Measurements from ENCODE around the gene DNAH17. TPM values are rescaled to one million over a fixed set of nuclear protein-coding genes. Genes with fewer than 3 reads are reported as not detected.

The DNAH17 gene
- total and polyA plus RNA-seq, 2 of the 13 experiments (the other 11 are each of a cell fraction or from before 2014, with no cell fraction given) = 0.86 to 1.6 TPM

DNA sequence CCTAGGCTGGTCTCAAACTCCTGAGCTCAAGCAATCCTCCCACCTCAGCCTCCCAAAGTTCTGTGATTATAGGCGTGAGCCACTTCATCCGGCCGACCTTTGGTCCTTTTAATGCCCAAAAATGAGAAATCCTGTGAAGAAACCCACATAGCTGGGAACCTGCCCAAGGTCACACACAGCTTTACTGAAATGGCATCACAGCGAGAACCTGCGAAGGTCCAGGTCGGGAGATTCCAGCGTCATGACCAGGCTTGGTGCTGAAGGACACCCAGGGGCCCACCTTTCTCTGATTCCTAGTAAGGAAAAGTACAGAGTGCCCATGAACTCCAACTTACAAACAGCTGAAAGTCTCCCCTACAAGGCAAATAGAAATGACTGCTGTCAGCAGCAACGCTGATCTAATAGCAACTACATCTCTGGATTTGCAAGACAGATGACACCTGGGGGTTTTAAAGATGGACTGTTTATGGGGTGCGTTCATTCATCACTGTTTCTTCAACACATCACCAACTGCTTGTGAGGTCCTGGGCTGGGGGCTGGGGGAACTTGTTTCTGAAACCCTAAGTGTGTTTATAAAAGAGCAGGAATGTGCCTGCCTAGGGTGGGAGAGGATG, 24.5 kb upstream of the DNAH17 start (continued):
- TF ChIP-seq ZNF619 (CRISPR knock-in tag; IDR thresholded peaks at IDR 0.05) = peak; percentile 73; the same call in 1 of the 2 replicates
- TF ChIP-seq ZNF616 (CRISPR knock-in tag; IDR thresholded peaks at IDR 0.05; ENCODE audit: low read depth) = 0 out of 2 replicates have a peak, but pooled peaks have one; percentile 56
- peak; percentile 95 for TF ChIP-seq ZMYM2 (CRISPR knock-in tag; IDR thresholded peaks at IDR 0.05)
- TF ChIP-seq ZFYVE20 (CRISPR knock-in tag; IDR thresholded peaks at IDR 0.05; ENCODE audit: borderline replicate concordance, low read depth) = no peak
- peak; percentile 60; the same call in 1 of the 2 replicates for TF ChIP-seq GATA4 (IDR thresholded peaks at IDR 0.05; ENCODE audit: borderline replicate concordance, low read depth)
- TF ChIP-seq ZNF549 (CRISPR knock-in tag; IDR thresholded peaks at IDR 0.05) = no peak
- peak; percentile 77 for TF ChIP-seq NR2C2 (CRISPR knock-in tag; IDR thresholded peaks at IDR 0.05; ENCODE audit: borderline replicate concordance)
- TF ChIP-seq CBFB (CRISPR knock-in tag; IDR thresholded peaks at IDR 0.05) = peak; percentile 87; the same call in 1 of the 2 replicates
- no peak for TF ChIP-seq ARHGAP35 (CRISPR knock-in tag; IDR thresholded peaks at IDR 0.05; ENCODE audit: borderline replicate concordance)

DNA sequence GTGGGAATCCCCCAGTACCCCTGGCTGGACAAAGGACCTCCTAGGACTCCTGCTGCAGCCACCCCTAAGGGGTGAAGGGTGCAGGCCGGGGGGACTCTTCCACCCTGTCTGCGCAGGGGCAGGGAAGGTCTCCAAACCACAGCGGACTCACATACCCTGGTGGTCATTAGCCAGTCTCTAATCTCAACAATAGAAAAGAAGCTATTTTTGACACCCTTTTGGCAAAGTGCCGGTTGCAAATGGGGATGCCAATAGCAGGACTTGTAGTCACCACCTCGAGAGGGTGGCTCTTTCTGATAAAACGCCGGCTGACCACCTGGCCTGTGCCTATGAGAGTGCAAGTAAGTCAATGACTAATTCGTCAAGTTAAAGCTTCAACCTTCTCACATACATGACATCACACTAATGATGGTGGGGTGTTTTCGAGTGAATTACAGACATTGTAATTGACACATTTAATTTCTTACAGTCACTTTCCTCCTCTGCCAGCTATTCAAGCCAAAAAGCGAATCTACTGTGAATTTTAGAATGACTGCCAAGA, 23.1 kb upstream of the DNAH17 start:
- Histone ChIP-seq H3K4me3 (replicated peaks in 1 of 3; ENCODE audit: insufficient read depth in 1 of 3, low read depth in 2 of 3, low read length in 3 of 3) (no peak overlapping the region), H4K20me1 (ENCODE audit: insufficient read depth, low read length) (no peaks in the 10 kb centered on the region), H2AFZ (ENCODE audit: low read length) (no peak overlapping the region), H3K9me3 (ENCODE audit: low read length) (no peaks in the 10 kb centered on the region), H3K4me2 (ENCODE audit: low read depth, low read length) (no peak overlapping the region), H3K4me1 (ENCODE audit: insufficient read depth, low read length) (peaks cover 78% of the 10 kb centered on the region), H3K36me3 (replicated peaks in 1 of 2; ENCODE audit: control insufficient read depth in 1 of 2, insufficient read depth in 2 of 2, low read length in 2 of 2) (no peaks in the 10 kb centered on the region), H3K9ac (ENCODE audit: insufficient read depth, low read depth, low read length) (no peak overlapping the region), H3K27ac (ENCODE audit: extremely low read length, insufficient read depth, low read length) (no peak overlapping the region), H3K79me2 (ENCODE audit: insufficient read depth, low read length) (no peaks in the 10 kb centered on the region), H3K27me3 (ENCODE audit: control insufficient read depth in 1 of 2, insufficient read depth in 2 of 2, low read length in 2 of 2) (no peaks in the 10 kb centered on the region)
- BruUV-seq (replicated peaks) = no TSS peak
- intact Hi-C loops (cut with micrococcal nuclease; ENCODE audit: unreplicated experiment) (no loop called here), in situ Hi-C loops (cut with HindIII; ENCODE audit: extremely low pct_ligation_motif_present, low pct_unique_long_range_greater_than_20kb) (loop anchor here (10.0 kb wide), 1 partner anchor 105 kb away; no protein-coding TSS in a partner anchor)
- POLR2A ChIA-PET = interaction anchor here (3.0 to 3.7 kb wide), 2 partner anchors 8 to 13 kb away, joined by 20 to 134 read pairs; no protein-coding TSS in a partner anchor
- DNase-seq (ENCODE audit: low spot score) (no peak), ATAC-seq (no peak), FAIRE-seq (no peak)
- WGBS (ENCODE audit: low lambda C conversion rate) = 96% methylated on average over 8 of the region's 10 CpGs
- CTCF ChIA-PET (ENCODE audit: low intra/inter-chr PET ratio, low total read pairs) = no interaction called here
- TF ChIP-seq, protein P1, sequence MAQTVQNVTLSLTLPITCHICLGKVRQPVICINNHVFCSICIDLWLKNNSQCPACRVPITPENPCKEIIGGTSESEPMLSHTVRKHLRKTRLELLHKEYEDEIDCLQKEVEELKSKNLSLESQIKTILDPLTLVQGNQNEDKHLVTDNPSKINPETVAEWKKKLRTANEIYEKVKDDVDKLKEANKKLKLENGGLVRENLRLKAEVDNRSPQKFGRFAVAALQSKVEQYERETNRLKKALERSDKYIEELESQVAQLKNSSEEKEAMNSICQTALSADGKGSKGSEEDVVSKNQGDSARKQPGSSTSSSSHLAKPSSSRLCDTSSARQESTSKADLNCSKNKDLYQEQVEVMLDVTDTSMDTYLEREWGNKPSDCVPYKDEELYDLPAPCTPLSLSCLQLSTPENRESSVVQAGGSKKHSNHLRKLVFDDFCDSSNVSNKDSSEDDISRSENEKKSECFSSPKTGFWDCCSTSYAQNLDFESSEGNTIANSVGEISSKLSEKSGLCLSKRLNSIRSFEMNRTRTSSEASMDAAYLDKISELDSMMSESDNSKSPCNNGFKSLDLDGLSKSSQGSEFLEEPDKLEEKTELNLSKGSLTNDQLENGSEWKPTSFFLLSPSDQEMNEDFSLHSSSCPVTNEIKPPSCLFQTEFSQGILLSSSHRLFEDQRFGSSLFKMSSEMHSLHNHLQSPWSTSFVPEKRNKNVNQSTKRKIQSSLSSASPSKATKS (CRISPR knock-in tag; IDR thresholded peaks at IDR 0.05) = 0 out of 2 replicates have a peak, but pooled peaks have one; percentile 58
- TF ChIP-seq MBNL3 (CRISPR knock-in tag; conservative IDR thresholded peaks at IDR 0.05) = no peak
- TF ChIP-seq RFXAP (CRISPR knock-in tag; IDR thresholded peaks at IDR 0.05; ENCODE audit: borderline replicate concordance) = no peak
- no peak for TF ChIP-seq ZFYVE20 (CRISPR knock-in tag; IDR thresholded peaks at IDR 0.05; ENCODE audit: borderline replicate concordance, low read depth)
- no peak for TF ChIP-seq THAP11 (CRISPR knock-in tag; IDR thresholded peaks at IDR 0.05)
- TF ChIP-seq ZNF225 (CRISPR knock-in tag; IDR thresholded peaks at IDR 0.05) = 0 out of 2 replicates have a peak, but pooled peaks have one; percentile 13
- TF ChIP-seq NRL (CRISPR knock-in tag; IDR thresholded peaks at IDR 0.05; ENCODE audit: borderline replicate concordance) = 0 out of 2 replicates have a peak, but pooled peaks have one; percentile 49
- peak; percentile 29; the same call in 1 of the 2 replicates for TF ChIP-seq ATF7 (IDR thresholded peaks at IDR 0.05)
- TF ChIP-seq ATF7 (CRISPR knock-in tag; IDR thresholded peaks at IDR 0.05) = no peak
- TF ChIP-seq, protein P2, sequence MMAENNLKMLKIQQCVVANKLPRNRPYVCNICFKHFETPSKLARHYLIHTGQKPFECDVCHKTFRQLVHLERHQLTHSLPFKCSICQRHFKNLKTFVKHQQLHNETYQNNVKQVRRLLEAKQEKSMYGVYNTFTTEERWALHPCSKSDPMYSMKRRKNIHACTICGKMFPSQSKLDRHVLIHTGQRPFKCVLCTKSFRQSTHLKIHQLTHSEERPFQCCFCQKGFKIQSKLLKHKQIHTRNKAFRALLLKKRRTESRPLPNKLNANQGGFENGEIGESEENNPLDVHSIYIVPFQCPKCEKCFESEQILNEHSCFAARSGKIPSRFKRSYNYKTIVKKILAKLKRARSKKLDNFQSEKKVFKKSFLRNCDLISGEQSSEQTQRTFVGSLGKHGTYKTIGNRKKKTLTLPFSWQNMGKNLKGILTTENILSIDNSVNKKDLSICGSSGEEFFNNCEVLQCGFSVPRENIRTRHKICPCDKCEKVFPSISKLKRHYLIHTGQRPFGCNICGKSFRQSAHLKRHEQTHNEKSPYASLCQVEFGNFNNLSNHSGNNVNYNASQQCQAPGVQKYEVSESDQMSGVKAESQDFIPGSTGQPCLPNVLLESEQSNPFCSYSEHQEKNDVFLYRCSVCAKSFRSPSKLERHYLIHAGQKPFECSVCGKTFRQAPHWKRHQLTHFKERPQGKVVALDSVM (CRISPR knock-in tag; IDR thresholded peaks at IDR 0.05) = 0 out of 2 replicates have a peak, but pooled peaks have one; percentile 19
- TF ChIP-seq NAIF1 (CRISPR knock-in tag; IDR thresholded peaks at IDR 0.05; ENCODE audit: borderline replicate concordance) = peak; percentile 62; the same call in 1 of the 2 replicates

Measured in HepG2 (cell line).